ENCODE data around the gene DUS3L. TPM values are rescaled to one million over a fixed set of nuclear protein-coding genes. Genes with fewer than 3 reads are reported as not detected.

DUS3L gene, protein sequence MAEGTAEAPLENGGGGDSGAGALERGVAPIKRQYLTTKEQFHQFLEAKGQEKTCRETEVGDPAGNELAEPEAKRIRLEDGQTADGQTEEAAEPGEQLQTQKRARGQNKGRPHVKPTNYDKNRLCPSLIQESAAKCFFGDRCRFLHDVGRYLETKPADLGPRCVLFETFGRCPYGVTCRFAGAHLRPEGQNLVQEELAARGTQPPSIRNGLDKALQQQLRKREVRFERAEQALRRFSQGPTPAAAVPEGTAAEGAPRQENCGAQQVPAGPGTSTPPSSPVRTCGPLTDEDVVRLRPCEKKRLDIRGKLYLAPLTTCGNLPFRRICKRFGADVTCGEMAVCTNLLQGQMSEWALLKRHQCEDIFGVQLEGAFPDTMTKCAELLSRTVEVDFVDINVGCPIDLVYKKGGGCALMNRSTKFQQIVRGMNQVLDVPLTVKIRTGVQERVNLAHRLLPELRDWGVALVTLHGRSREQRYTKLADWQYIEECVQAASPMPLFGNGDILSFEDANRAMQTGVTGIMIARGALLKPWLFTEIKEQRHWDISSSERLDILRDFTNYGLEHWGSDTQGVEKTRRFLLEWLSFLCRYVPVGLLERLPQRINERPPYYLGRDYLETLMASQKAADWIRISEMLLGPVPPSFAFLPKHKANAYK
- total RNA-seq (2014; rRNA removed; shearing (Covaris generic); ENCODE audit: low replicate concordance): 54.1 and 61.0 TPM in 2 replicates

DNA sequence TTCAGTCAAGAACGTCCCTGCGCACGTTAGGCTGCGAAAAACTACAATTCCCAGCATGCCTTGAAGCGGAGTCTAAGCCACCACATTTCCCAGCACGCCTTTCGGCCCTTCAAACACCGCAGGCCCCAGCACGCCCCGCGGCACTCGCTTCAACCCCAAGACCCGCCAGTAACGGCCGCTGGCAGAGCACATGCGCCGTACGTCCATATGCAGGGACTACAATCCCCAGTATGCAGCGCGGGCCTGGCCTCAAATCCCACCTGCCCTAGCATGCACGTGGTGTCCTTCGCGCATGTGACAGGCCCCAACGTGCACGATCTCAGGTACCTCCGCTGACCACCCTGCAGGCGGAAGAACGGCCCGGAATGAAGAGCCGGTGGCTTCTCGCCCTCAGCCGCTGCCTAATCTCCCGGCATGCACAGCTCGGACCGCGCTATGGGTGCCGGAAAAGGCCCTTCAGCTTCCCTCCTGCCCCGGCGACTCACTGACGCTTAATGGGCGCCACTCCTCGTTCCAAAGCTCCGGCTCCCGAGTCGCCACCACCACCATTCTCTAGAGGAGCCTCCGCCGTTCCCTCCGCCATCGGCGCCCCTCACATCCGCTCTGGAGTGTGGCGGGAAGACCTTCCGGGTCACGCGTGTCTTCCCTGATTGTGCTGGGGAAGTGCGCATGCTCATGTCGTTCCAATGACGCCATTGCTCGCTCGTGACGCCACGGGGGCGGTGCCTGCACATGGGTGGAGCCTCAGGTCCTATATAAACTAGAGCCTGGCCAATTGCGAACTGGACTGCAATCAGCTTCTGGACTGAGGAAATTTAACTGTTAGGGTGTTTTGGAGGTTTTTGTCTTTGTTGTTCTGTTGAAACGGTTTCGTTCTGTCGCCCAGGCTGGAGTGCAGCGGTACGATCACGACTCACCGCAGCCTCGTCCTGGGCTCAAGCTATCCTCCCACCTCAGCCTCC is at the start of gene DUS3L:
Gene DUS3L, minus strand, starts transcription at position 605 of the 962 bp plus-strand sequence. Its CDS starts 22 bp downstream, at position 583.
- no peaks in the 10 kb centered on the region for H3K27me3 ChIP-seq
- no peaks in the 10 kb centered on the region for H3K9me3 ChIP-seq
- peak; percentile 93 for DNase-seq
- H3K4me3 ChIP-seq: peak within 1 kb of the TSS; percentile 97
- H3K36me3 ChIP-seq: peaks cover 32% of the 10 kb centered on the region

DNA sequence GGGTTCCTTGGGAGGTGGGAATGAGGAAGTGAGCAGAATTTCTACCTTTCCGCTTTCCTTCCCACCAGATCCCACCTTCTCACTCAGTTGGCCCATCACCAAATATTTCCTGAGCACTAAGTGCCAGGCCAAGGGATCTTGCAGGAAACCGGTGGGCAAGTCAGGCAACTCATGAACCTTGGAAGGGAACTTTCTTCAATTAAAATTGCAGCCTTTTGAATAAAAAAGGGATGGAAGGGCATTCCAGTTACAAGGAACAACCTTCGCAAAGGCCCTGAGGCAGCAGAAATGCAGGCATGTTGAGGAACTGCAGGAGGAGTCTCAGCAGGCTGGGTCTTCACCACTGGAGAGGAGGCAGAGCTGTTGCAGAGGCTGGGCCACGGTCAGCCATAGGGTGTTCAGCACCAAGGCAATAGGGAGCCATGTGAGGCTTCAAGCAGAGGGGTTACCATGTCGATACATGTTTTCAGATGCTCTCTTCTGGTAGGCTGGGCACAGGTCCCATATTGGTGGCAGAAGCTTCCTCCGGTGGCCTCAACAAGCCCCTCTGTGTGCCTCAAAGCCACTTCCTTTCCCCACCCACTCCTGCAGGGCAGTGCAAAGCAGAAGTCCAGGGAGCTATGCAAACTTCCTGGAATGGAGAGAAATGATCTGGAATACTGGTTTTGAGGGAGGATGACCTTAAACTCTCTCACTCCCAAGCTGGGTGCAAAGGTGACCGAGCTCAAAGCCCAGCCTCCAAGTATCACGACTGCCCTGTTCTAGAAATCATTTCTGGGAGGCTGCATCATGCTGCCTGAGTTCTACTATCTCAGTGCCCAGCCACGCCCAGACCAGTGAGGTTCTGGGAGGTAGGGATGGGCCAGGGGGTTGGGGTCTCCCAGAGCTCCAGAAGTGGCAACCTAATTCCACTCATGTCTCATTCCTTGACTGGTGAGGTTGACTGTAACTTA is 48.4 kb upstream of the DUS3L start, which contains the start of gene FUT6:
Gene FUT6, minus strand, starts transcription at position 638 of the 953 bp plus-strand sequence. CDS start 7,135 bp downstream, outside the sequence.
- Histone ChIP-seq H3K4me3 (no peak within 1 kb of the TSS), H3K27me3 (no peaks in the 10 kb centered on the region), H3K36me3 (no peaks in the 10 kb centered on the region), H3K9me3 (no peaks in the 10 kb centered on the region)
- no peak for DNase-seq

DNA sequence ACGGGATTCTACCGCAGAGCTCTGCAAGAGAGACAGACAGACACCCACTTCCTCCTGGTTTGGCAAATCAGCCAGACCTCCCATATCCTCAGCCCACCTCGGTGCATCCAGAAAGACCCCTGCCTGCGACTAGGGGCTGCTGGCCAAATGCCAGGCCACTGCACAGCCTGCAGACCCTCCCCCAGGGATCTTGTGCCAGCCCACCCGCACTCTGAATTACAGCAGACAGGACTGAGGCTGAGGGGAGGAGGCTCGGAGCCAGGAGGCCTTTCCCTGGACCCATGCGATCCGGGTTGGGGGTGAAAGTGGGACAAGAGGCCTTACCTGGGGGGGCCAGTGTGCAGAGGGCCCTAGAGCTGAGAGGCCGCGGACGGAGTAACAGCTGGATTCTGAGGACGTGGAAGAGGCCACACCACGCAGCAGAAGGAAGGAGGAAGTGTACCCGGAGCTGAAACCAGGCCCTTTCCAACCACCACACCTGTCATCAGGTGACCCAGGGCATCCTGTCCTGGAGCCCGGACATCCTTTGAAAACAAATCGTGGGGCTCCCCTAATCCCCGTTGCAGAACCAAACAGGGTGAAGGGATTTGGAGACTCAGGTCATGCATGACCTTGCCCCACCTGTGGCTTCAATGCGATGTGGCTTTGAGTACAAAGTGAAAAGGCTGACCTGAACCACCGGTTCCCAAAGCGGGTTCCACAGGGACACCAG is 47.5 kb upstream of the DUS3L start:
- H3K9me3 ChIP-seq: no peaks in the 10 kb centered on the region
- no peak for DNase-seq
- no peak overlapping the region for H3K4me3 ChIP-seq
- H3K27me3 ChIP-seq: no peaks in the 10 kb centered on the region
- H3K36me3 ChIP-seq: no peaks in the 10 kb centered on the region

DNA sequence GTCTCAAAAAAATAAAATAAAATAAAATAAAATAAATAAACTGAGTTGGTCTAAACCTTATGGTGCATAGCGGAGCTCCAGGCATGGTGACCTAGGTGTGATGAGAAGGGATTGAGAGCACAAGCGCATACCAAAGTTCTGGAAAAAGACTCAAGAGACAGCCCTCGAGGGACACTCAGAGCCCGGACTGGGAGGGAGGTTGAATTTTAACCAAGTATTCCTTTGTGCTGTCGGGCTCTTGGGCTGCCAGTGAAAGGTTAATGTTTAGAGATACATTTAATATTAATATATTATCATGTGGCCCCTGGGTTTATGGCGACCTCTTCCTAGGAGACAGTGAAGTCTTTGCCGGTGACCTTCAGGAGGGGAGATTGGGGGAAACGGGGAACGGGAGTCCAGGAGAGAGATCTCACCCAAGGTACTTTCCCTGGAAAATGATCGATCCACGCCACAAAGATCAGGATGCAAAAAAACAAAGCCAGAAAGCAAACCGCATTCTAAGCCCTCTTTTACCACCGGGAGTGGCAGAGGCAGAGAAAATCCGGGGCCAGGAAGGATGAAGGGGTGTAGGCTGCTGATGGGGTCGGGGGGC is 46.9 kb upstream of the DUS3L start:
- no peak for DNase-seq
- no peaks in the 10 kb centered on the region for H3K27me3 ChIP-seq
- H3K9me3 ChIP-seq: no peaks in the 10 kb centered on the region
- H3K36me3 ChIP-seq: no peaks in the 10 kb centered on the region
- H3K4me3 ChIP-seq: no peak overlapping the region

DNA sequence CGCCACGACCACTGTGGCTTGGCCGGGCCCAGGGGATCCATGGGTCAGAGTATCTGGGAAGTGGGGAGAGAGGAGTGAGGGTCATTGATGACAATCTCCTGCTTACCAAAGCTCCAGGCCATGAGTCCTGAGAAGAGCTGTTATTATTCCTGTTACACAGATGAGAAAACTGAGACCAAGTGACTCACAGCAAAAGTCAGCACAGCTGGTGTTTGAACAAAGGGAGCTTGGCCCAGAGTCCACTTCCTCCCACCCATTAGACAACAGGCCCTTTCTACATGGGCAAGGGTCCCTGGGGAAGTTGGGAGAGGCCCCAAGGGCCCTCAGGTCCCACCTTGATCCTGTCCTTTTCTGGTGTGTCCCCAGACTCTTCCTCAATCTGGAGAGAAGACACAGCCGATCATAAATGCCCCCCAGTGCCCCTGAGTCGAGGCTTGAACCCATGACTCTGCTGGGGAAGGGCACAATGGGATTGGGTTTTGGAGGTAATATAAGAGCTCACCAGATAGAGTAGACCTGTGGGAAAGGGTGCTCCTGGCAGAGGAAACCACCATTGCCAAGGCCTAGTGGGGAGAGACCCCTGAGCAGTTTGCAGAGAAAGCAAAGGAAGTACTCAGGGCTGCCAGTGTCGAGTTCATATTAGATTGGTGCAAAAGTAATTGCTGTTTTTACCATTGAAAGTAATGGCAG is 41.7 kb upstream of the DUS3L start:
- H3K9me3 ChIP-seq: no peaks in the 10 kb centered on the region
- DNase-seq: no peak

DNA sequence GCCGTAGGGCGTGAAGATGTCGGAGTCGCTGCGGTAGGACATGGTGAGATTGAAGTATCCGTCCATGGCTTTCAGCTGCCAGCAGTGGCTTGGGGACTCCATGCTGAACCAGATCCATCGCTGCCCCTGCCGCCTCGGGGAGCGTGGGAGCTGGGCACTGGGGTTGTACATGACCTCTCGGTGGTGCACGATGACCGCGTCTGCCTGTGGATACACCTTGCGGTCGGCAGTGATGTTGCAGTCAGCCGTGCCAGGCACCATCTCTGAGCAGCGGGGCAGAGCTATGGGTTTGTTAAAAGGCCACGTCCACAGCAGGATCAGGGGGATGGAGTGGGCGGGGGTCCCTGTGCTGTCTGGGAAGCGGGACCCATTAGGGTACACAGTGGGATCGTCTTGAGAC is 41.1 kb upstream of the DUS3L start:
- no peaks in the 10 kb centered on the region for H3K27me3 ChIP-seq
- no peaks in the 10 kb centered on the region for H3K36me3 ChIP-seq
- no peak for DNase-seq
- H3K4me3 ChIP-seq: no peak overlapping the region
- H3K9me3 ChIP-seq: no peaks in the 10 kb centered on the region

More for the DNA sequence above, 41.7 kb upstream of the DUS3L start:
- Histone ChIP-seq H3K36me3 (no peaks in the 10 kb centered on the region), H3K4me3 (no peak overlapping the region), H3K27me3 (no peaks in the 10 kb centered on the region)

DNA sequence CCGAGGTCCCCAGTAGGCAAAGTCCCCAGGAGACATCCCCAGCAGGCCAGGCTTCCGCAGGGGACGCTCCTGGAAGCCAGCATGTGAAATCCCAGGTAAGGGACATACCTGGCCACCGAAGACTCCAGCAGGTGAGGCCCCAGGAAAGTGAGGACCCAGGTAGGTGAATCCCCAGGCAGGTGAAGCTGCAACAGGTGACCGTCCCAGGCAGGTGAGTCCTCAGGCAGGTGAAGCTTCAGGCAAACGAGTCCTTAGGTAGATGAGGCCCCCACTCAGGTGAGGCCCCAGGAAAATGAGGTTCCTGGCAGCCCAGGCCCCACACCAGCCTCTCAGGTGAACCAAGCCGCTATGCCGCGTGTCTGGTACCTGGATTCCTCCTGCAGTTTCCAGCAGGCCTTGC is 40.2 kb upstream of the DUS3L start:
- DNase-seq: no peak
- Histone ChIP-seq H3K27me3 (no peaks in the 10 kb centered on the region), H3K36me3 (no peaks in the 10 kb centered on the region), H3K9me3 (no peaks in the 10 kb centered on the region), H3K4me3 (no peak overlapping the region)

DNA sequence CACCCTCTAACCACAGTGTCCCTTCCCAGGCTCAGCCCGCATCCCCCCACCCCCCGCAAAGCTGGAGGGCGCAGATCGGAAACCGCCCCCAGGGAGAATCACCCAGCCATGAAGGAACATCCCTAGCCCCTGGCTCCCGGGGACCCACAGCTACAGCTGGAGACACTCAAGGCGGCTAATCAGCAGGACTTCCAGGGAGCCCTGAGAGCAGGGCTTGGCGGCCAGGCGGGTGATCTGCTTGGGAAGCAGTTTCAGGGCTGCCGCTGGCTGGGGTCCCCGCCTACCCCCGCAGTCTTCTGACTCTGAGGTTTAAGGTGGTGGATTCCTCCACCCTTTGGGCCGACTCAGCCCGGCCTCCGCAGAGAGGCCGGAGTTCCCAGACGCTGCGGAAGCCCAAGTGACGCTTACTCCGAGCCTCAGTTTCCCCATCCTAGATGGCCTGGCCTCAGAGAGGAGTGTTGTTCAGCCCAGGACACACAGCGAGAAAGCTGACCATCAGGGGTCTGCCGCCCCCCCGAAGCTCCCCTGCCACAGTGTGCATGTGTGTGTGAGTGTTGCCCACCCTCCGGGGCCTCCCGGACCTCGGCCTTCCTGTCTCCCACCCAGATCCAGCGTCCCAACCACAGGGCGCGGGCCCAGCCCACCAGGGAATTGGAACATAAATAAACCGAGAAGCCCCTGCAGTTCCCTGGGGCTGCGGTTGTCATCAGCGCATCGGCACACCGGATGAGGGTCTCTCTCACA is 38.8 kb upstream of the DUS3L start:
- no peaks in the 10 kb centered on the region for H3K27me3 ChIP-seq
- DNase-seq: no peak
- no peaks in the 10 kb centered on the region for H3K9me3 ChIP-seq
- H3K36me3 ChIP-seq: no peaks in the 10 kb centered on the region
- no peak overlapping the region for H3K4me3 ChIP-seq

DNA sequence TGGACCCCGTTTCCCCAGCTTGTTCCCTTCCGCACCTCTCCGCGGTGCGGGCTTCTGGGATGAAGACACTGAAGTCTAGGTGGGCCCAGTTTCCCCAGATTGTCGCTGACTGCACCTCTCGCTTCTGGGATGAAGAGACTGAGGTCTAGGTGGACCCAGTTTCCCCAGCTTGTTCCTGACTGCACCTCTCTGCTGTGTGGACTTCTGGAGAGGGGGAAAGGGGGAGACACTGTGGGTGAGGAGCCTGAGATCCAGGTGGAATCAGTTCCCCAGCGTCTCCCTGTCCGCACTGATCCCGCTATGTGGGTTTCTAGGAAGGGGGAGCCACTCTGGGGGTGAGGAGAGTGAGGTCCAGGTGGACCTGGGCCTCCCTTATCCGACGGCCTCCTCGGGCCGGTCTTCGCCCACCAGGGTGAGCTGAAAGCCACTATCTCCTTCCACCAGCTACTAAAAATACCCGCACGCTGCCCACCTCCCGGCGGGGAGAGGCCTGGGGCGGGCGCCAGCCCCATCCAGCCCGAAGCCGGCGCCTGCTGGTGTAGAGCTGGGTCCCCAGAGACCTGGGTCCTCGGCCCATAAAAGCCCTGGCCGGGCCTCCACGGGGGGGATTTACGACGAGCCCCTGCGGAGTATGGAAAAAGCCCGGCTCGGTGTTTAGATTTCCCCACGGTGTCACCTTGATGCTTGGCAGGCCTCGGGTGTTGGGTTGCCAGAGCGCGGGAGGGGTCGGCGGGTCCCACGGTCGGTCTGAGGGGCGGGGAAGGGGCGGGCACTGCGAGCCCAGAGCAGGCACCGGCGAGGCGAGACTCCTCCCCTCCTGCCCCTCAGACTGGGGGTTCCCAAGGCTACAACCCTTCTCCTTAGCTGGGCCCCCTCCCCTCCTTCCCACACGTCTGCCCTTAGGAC is 38.0 kb upstream of the DUS3L start:
- Histone ChIP-seq H3K36me3 (no peaks in the 10 kb centered on the region), H3K27me3 (no peaks in the 10 kb centered on the region), H3K9me3 (no peaks in the 10 kb centered on the region), H3K4me3 (peak overlapping the region; percentile 53)
- no peak for DNase-seq

DNA sequence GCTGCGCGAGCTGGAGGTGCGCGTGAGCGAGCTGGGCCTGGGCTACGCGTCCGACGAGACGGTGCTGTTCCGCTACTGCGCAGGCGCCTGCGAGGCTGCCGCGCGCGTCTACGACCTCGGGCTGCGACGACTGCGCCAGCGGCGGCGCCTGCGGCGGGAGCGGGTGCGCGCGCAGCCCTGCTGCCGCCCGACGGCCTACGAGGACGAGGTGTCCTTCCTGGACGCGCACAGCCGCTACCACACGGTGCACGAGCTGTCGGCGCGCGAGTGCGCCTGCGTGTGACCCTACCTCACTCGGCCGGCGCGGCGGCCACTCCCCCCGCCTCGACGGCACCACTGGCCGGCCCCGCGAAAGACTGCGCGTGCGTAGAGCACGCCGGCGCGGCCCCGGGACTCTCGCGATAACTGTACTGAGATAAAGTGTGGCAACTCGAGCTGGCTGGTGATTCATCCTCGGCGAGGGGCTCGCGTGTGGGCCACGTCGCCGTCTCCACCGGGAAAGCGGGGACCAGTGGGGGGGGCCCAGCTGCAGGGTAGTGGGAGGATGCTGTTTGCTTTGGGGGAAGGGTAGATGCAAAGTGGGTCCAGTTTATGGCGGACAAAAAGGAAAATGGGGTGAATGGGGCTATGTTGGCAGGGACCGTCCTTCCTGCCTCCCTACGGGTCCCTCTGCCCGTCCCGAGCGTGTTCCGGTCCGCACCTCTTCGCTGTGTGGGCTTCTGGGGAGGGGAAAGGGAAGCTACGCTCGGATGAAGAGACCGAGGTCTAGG is 37.1 kb upstream of the DUS3L start:
- H3K36me3 ChIP-seq: no peaks in the 10 kb centered on the region
- no peaks in the 10 kb centered on the region for H3K27me3 ChIP-seq
- DNase-seq: peak; percentile 89
- H3K9me3 ChIP-seq: no peaks in the 10 kb centered on the region
- H3K4me3 ChIP-seq: peak overlapping the region; percentile 53

DNA sequence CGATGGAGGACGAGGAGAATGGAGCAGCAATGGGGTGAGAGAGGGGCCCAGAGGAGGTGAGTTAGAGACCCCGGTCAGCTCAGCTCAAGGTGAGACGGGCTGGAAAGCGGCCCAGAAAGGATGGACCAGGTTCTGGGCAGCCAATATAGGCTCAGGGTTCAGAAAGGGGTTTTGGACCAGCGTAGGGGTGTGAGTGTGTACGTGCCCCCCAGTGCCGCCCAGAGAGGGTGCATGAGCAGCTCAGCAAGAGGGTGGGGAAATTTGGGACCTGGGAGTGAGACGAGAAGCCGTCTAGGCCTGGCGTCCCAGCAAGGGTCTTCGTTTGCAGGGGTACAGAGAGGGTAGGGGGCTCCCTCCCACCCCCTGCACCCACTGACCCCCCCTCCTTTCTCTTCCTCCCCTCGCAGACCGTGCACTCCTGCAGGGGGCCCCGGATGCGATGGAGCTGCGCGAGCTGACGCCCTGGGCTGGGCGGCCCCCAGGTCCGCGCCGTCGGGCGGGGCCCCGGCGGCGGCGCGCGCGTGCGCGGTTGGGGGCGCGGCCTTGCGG is 36.5 kb upstream of the DUS3L start:
- Histone ChIP-seq H3K36me3 (no peaks in the 10 kb centered on the region), H3K27me3 (no peaks in the 10 kb centered on the region)
- DNase-seq: no peak

More for the DNA sequence above, 36.5 kb upstream of the DUS3L start:
- Histone ChIP-seq H3K4me3 (peak overlapping the region; percentile 36), H3K9me3 (no peaks in the 10 kb centered on the region)
